OCI-LY7 (cell line): Measurements from ENCODE around the gene APBB1IP. TPM values are rescaled to one million over a fixed set of nuclear protein-coding genes. Genes with fewer than 3 reads are reported as not detected.
"Not testable (repeated sequence)": the region's sequence is repeated elsewhere in the genome, so short reads cannot be mapped to it uniquely, and the experiment has no call there.

Experiments
- BruUV-seq: library from RNA; stranded (reverse); fragments of 400-500 nt; replicated peaks from 2 replicates; lab custom pipeline; 2021; lab: Mats Ljungman, UMichigan
- CTCF ChIA-PET: fragments of 300-600 bp; sonication (Branson Sonifier 250); formaldehyde crosslinking; loops from one replicate; lab custom pipeline; 2022; ENCODE audit warnings: antibody characterized with exemption; ENCODE audit not compliant: unreplicated experiment; lab: Charles Lee
- POLR2A ChIA-PET: fragments of 300-600 bp; sonication (Branson Sonifier 250); formaldehyde crosslinking; loops from one replicate; lab custom pipeline; 2022; ENCODE audit warnings: antibody characterized with exemption; lab: Charles Lee
- DNase-seq: peaks from one replicate; pipeline ENCODE4 v3.0.0-alpha.2; 2015; ENCODE audit warnings: low spot score
- H2AFZ ChIP-seq: fragments of 200-600 bp; sonication (generic), shearing (Covaris generic); 2 replicates; pipeline ENCODE4 v1.6.1; 2014; ENCODE audit warnings: mild to moderate bottlenecking, antibody characterized with exemption, low read length, moderate library complexity
- H3K27ac ChIP-seq: fragments of 200-600 bp; sonication (generic); 2 replicates; pipeline ENCODE4 v1.5.1; 2014; ENCODE audit warnings: mixed run types, low read depth, mild to moderate bottlenecking, moderate library complexity, low read length, inconsistent platforms; ENCODE audit not compliant: poor library complexity, severe bottlenecking
- H3K36me3 ChIP-seq: fragments of 200-600 bp; sonication (generic); 2 replicates; pipeline ENCODE4 v1.6.1; 2014; ENCODE audit warnings: mild to moderate bottlenecking, antibody characterized with exemption, low read length, moderate library complexity, mixed read lengths; ENCODE audit not compliant: insufficient read depth
- H3K4me1 ChIP-seq: fragments of 200-600 bp; sonication (generic); 2 replicates; pipeline ENCODE4 v1.5.1; 2014; ENCODE audit warnings: mild to moderate bottlenecking, low read length; ENCODE audit not compliant: insufficient read depth, poor library complexity, severe bottlenecking
- H3K4me2 ChIP-seq: fragments of 200-600 bp; sonication (generic); 2 replicates; pipeline ENCODE4 v1.6.1; 2014; ENCODE audit warnings: mild to moderate bottlenecking, low read length
- H3K4me3 ChIP-seq: fragments of 200-600 bp; sonication (generic); 2 replicates; pipeline ENCODE4 v1.5.1; 2014; ENCODE audit warnings: mild to moderate bottlenecking, low read depth, low read length; ENCODE audit not compliant: poor library complexity, severe bottlenecking
- H3K79me2 ChIP-seq: fragments of 200-600 bp; sonication (generic); 2 replicates; pipeline ENCODE4 v1.6.1; 2016; ENCODE audit warnings: low read depth, mild to moderate bottlenecking, low read length, moderate library complexity, mixed read lengths; ENCODE audit not compliant: insufficient read depth
- H3K9me2 ChIP-seq: fragments of 200-600 bp; sonication (generic); 2 replicates; pipeline ENCODE4 v1.6.1; 2016; ENCODE audit warnings: mild to moderate bottlenecking, low read length, mixed read lengths; ENCODE audit not compliant: insufficient read depth
- H3K9me3 ChIP-seq: fragments of 200-600 bp; sonication (generic); 2 replicates; pipeline ENCODE4 v1.6.1; 2014; ENCODE audit warnings: mild to moderate bottlenecking, mixed run types, low read length, mixed read lengths
- H4K20me1 ChIP-seq: fragments of 200-600 bp; sonication (generic); 2 replicates; pipeline ENCODE4 v1.6.1; 2014; ENCODE audit warnings: mild to moderate bottlenecking, antibody characterized with exemption, low read length, moderate library complexity, mixed read lengths; ENCODE audit not compliant: insufficient read depth
- EZH2phosphoT487 ChIP-seq: fragments of 200-600 bp; sonication (generic); IDR thresholded peaks from 2 replicates; pipeline ENCODE4 v1.6.1; 2018; ENCODE audit warnings: low read depth, borderline replicate concordance, mild to moderate bottlenecking, mixed run types, antibody characterized with exemption, low read length, moderate library complexity, mixed read lengths
- intact Hi-C: fragments of 100-400 bp; cut with micrococcal nuclease; formaldehyde crosslinking; loops from one replicate; pipeline ENCODE4 v1.10.0; 2022; ENCODE audit not compliant: unreplicated experiment
- total RNA-seq, 2 experiments: library from RNA; depleted of rRNA in 1 of 2; stranded (reverse); fragments of >200 nt in 1 of 2; shearing (Covaris generic) in 1 of 2; gene quantifications; 2 replicates each; pipeline ENCODE4 v1.2.3, GENCODE V29; 2014 to 2022
- TF ChIP-seq, protein P1 (sequence below): fragments of 200-600 bp; sonication (generic); conservative IDR thresholded peaks from 2 replicates; pipeline ENCODE4 v1.5.1; 2014; ENCODE audit warnings: mild to moderate bottlenecking, antibody characterized with exemption, low read length, moderate library complexity, mixed read lengths

APBB1IP gene
- total RNA-seq, 2 experiments from 2014 or later: 65.8 to 167 TPM

- DNase-seq: peak; percentile 25
- Histone ChIP-seq H3K4me2 (no peak overlapping the region), H3K4me3 (no peak overlapping the region), H3K9me2 (no peaks in the 10 kb centered on the region), H3K9me3 (no peaks in the 10 kb centered on the region), H4K20me1 (no peaks in the 10 kb centered on the region), H2AFZ (0 out of 2 replicates have a peak overlapping the region, but pooled peaks have one; percentile 36), H3K79me2 (no peaks in the 10 kb centered on the region), H3K4me1 (peaks cover 5% of the 10 kb centered on the region), H3K27ac (no peak overlapping the region), H3K36me3 (peaks cover 7% of the 10 kb centered on the region; the same call in 1 of the 2 replicates)
- no TSS peak for BruUV-seq
- ChIA-PET CTCF (no interaction called here), POLR2A (interaction anchor here (0.5 to 0.7 kb wide), 3 partner anchors 10 to 449 kb away, joined by 3 to 7 read pairs (median 4); no protein-coding TSS in a partner anchor)
- intact Hi-C loops: no loop called here
- TF ChIP-seq, protein P1, sequence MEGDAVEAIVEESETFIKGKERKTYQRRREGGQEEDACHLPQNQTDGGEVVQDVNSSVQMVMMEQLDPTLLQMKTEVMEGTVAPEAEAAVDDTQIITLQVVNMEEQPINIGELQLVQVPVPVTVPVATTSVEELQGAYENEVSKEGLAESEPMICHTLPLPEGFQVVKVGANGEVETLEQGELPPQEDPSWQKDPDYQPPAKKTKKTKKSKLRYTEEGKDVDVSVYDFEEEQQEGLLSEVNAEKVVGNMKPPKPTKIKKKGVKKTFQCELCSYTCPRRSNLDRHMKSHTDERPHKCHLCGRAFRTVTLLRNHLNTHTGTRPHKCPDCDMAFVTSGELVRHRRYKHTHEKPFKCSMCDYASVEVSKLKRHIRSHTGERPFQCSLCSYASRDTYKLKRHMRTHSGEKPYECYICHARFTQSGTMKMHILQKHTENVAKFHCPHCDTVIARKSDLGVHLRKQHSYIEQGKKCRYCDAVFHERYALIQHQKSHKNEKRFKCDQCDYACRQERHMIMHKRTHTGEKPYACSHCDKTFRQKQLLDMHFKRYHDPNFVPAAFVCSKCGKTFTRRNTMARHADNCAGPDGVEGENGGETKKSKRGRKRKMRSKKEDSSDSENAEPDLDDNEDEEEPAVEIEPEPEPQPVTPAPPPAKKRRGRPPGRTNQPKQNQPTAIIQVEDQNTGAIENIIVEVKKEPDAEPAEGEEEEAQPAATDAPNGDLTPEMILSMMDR: no peak
- no peak for TF ChIP-seq EZH2phosphoT487
Measured at GRCh38 chr10:26593896-26594295, 155.8 kb downstream of the APBB1IP start.

DNA sequence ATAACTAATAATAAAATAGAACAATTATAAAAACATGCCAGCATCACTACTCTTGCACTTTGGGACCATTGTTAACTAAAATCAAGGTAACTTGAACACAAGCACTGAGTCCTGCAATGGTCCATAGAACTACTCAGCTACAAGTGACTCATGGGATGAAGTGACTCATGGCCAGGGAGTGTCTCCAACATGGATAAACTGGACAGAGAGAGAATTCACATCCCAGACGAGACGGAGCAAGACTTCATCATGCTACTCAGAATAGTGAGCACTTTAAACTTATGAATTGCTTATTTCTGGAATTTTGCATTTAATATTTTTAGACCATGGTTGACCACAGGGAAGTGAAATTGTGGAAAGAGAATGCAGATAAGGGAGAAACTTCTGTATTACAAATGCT is 165.1 kb downstream of the APBB1IP start:
- H3K4me2 ChIP-seq, BruUV-seq, H3K36me3 ChIP-seq, H3K27ac ChIP-seq, DNase-seq, intact Hi-C loops, H3K4me3 ChIP-seq, H3K9me3 ChIP-seq, H3K79me2 ChIP-seq, H3K4me1 ChIP-seq, H3K9me2 ChIP-seq, H2AFZ ChIP-seq, H4K20me1 ChIP-seq, CTCF ChIA-PET: not testable (repeated sequence)
- POLR2A ChIA-PET: interaction anchor here (0.7 kb wide), 1 partner anchor 10 kb away, joined by 3 read pairs; no protein-coding TSS in a partner anchor

DNA sequence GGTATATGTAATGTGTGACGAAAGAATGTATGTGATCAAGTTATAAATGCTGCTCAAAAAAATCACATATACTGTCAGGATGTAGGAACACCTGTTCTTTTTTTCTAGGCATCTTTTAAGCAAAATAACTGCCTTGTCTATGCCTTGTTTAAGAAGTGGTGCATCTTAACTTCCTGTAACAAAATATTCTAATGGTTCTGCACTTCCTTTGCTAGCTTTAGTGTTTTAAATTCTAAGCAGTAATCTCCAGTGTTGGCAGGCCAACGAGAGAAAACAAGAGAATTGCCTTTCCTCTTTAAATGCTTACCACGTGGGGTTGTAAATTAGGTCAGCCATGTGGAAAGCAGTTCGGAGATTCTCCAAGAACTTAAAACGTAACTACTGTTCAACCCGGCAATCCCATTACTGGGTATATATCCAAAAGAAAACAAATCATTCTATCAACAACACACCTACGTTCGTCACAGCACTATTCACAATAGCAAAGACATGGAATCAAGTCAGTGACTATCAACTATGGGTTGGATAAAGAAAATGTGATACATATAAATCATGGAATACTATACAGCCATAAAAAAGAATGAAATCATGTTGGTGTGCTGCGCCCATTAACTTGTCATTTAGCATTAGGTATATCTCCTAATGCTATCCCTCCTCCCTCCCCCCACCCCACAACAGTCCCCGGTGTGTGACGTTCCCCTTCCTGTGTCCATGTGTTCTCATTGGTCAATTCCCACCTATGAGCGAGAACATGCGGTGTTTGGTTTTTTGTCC is 166.4 kb downstream of the APBB1IP start:
- H3K9me2 ChIP-seq, H3K36me3 ChIP-seq, DNase-seq, BruUV-seq, H3K79me2 ChIP-seq, H4K20me1 ChIP-seq, POLR2A ChIA-PET, H3K4me3 ChIP-seq, H3K4me1 ChIP-seq, H3K27ac ChIP-seq, H3K4me2 ChIP-seq, H2AFZ ChIP-seq, CTCF ChIA-PET, H3K9me3 ChIP-seq: not testable (repeated sequence)
- intact Hi-C loops: loop anchor here (5.0 kb wide), 2 partner anchors 123 to 278 kb away; no protein-coding TSS in a partner anchor
